Glomerular endothelial cell (primary cell): ENCODE results near the gene PPP1R12A. TPM values are rescaled to one million over a fixed set of nuclear protein-coding genes. Genes with fewer than 3 reads are reported as not detected.
A peak's percentile ranks its signal among the peaks of the same experiment; 100 is the strongest.
"Not testable (repeated sequence)": the region's sequence is repeated elsewhere in the genome, so short reads cannot be mapped to it uniquely, and the experiment has no call there.

Experiments used
- DNase-seq: peaks from one replicate; pipeline ENCODE4 v3.0.0-alpha.2; 2011; ENCODE audit warnings: low read depth, low spot score; ENCODE audit errors: extremely low read depth
- total RNA-seq: library from RNA; depleted of rRNA; stranded (reverse); fragments of >200 nt; gene quantifications from 2 replicates; pipeline ENCODE4 v1.2.3, GENCODE V29; 2015

The PPP1R12A gene
- total RNA-seq, 1 donor from 2014 or later = 61.1 TPM

DNA sequence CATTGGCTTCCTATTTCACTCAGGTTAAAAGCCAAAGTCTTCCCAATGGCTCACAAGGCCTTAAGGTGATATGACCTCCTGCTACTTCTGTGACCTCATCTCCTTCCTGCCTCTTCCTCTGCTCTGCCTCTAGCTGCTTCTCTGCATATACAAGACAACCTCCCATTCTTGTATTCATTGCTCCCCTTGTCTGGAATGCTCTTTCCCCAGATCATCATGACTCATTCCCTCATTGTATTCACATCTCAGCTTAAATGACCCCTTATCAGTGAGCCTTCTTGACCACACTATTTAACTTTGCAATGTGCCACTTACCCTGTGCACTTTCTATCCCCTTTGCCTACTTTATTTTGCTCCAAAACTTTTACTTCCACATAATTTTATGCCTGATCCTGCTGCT lies 90.2 kb downstream of the PPP1R12A start:
- peak; percentile 85 for DNase-seq

DNA sequence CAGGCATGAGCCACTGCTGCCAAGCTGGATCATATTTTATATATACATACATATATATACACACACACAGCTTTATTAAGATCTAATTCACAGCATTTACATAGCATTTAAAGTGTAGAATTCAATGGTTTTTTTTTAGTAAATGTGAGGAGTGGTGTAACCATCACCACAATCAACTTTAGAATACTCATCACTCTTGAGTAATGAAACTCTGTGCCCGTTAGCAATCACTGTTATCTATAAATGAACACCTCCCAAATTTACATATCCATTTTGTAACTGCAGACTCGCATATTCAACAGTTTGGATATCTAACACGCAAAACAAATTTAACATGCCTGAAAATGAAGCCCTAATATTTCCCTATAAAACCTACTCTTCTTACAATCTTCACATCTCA lies 90.9 kb downstream of the PPP1R12A start:
- no peak for DNase-seq

DNA sequence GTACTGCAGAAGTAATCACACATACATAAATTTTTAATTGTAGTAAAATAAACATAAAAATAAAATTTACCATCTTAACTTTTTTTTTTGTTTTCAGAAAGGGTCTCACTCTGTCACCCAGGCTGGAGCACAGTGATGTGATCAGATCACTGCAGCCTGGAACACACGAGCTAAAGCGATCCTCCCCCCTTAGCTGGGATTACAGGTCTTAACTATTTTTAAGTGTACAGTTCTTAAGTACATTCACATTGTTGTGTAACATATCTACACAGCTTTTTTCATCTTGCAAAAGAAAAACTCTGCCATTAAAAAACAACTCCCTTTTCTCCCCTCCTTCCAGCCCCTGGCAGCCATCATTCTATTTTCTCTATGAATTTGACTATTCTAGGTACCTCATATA lies 92.3 kb downstream of the PPP1R12A start:
- DNase-seq = no peak

DNA sequence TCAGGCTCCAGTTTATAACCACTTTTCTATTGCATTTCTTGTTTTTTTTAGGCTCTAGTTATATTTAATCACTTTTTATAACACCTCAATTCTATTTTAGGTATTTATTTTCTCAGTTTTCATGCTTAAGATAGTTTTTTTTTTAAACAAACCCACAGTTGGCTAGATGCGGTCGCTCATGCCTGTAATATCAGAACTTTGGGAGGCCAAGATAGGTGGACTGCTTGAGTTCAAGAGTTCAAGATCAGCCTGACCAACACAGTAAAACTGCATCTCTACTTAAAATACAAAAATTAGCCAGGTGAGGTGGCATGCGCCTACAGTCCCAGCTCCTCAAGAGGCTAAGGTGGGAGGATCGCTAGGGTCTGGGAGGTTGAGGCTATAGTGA lies 93.0 kb downstream of the PPP1R12A start:
- DNase-seq = no peak

DNA sequence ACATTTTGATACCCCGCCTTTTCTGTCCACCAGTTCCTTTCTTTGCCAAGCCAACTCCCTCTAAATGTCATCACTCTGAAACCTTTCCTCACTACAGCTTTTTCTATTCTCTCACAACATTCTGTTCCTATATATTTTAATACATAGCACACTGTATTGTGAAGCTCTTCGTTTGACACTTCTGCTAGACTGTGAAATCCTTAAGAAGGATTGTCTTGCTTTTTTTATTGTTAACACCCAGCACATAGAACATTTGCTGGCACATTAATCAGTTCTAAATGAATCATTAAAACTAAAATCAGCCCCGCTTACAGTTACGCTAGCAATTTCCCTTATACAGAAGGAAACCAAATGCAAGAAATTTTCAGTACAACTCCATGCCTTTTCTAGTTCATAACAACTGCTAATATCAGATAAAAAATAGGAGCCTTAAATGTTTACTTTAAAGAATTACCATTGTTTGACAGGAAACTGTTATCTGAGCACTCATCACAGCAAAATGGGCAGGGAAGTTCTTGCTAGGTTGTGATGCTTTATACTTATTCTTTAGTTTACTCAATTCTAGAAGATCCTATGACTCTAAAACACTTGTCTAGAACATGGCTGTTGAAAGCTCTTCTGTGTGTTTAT lies 93.5 kb downstream of the PPP1R12A start:
- peak; percentile 68 for DNase-seq

DNA sequence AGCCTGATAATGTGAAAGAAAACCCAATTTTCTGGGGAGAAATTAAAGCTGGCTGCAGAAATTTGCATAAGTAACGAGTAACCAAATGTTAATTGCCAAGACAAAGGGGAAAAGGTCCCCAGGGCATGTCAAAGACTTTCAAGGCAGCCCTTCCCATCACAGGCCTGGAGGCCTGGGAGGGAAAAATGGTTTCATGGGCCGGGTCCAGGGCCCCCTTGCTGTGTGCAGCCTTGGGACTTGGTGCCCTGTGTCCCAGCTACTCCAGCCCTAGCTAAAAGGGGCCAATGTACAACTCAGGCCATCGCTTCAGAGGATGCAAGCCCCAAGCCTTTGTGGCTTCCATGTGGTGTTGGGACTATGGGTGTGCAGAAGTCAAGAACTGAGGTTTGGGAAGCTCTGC lies 96.5 kb downstream of the PPP1R12A start:
- no peak for DNase-seq

DNA sequence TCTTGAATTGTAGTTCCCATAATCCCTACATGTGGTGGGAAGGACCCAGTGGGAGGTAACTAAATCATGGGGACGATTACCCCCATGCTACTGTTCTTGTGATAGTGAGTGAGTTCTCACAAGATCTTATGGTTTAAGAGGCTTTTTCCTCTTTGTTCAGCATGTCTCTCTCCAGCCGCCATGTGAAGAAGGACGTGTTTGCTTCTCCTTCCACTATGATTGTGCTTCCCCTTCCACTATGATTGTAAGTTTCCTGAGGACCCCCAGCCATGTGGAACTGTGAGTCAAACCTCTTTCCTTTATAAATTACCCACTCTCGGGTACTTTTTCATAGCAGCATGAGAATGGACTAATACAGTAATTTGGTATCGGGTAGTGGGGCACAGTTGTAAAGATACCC lies 97.3 kb downstream of the PPP1R12A start:
- no peak for DNase-seq

DNA sequence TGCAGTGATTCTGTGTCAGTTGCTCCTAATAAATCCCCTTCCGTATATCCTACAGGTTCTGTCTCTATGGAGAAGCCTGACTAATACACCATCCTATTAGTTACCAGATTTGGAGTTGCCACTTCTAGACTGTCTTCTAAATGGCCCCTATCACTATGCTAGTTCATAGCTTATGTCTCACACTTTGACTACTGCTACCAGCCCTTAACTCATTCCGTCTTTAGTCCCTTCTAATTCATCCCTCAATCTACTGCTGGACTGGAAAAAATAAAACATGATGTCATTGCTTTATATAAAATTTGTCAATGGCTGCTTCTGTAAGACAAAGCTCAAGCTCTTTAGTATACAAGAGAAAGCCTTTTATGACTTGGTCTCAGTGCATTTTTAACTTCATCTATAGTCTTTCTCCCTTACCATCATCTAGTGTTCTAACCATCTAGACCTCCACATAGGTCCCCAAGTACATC lies 99.5 kb downstream of the PPP1R12A start:
- no peak for DNase-seq

DNA sequence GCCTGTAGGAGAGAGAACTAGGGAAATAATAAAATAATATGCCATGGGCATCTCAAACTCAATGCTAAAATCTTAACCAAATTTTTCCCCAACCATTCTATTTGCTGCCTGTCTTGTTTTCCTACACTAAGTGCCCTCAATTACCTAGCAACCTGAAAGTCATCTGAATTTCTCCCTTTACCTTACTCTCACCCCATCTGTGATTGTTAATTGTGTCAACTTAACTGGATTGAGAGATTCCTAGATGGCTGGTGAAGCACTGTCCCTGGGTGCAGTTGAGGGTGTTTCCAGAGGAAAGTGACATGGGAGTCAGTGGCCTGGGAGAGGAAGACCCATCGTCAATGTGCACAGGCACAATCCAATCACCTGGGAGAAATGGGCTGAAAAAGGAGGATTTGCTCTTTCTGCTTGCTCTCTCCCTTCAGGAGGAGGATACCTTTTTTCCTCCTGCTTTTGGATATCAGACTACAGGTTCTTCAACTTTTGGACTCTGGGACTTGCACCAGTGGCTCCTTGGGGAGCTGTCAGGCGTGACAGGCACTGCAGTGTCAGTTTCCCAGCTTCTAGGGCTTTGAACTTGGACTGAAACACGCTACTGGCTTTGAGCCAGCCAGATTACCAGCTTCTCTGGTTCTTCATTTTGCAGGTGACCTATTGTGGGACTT lies 100.1 kb downstream of the PPP1R12A start:
- DNase-seq = no peak

DNA sequence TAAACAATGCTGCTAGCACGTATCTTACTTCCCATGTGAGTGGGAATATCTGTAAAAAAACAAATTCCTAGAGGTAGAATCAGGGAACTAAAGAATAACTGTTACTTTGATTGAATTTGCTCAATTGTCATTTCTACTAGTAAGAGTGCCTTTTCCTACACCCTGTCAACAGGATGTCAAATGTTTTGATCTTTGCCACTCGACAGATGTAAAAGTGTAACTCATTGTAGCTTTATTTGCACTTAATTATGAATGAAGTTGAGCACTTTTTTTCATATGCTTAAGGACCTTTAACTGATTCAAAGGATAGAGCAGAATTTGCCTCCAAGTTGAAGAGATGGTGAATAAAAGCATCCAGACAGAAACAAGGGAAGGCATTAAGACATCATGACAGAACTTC lies 104.5 kb downstream of the PPP1R12A start:
- DNase-seq = no peak

DNA sequence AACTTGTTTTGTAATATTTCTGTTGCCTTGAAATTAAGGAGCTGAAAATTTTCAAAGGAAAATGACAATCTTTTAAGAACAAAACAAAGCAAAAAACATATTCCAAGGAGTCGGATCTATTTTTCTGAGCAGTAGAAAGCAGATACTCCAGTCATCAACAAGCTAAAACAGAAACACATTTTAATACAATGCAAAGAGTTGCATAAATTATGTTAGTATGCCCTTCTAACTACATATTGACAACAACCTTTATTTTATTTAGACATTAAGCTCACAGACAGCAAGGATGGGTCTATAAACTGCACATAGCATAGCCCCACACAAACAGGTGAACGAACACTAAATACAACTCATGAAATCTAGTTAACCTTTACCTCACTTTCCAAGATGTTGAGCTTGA lies 106.0 kb downstream of the PPP1R12A start:
- no peak for DNase-seq

DNA sequence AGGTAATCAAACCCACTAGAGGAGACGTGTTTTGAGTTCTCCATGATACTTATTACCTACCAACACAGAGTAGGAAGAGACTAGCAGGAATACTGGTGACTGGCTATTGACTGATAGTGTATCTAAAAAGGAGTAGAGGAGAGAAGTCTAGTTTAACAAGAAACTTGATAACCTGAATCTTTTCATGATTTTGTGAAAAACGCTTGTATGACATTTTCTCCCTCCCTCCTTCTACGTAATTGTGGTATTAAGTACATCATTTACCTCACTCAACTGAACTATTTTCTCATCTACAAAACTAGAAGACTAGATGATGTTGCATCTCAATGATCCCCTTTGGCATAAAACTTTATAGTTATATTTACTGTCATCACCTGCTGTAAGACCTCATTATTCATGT lies 107.4 kb downstream of the PPP1R12A start:
- no peak for DNase-seq

DNA sequence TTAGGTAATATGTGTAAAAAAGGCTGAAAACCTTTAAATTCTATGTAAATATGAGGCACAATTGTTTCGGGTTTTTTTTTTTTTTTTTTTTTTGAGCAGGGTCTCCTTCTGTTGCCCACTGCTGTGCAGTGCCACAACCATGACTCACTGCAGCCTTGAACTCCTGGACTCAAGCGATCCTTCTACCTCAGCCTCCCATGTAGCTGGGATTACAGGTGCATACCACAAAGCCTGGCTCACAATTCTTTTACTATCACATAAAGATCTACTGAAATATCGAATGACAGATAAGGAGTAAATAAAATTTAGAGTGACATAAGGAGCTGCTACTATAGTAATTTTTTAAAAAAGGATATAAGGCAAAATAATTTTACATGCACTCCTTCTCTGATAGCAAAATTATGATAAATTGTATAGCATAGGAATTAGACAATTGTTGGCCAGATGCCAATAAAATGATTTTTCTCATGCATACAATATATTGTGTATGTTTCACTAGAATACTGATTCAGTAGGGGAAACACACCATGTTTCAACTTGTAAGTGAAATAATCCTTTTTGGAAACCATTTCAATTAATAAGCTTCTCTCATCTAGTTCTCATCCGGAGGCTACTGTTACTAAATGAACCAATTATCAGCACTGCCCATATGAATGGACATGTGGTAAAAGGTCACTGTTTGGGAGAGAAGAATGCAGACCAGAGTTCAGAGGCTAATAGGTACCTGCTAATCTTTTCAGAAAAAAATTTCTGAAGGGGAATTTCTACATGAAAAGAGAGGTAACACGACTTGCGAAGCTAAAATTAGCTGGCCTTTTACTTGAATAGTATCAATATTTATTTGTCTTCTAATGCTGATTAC lies 108.4 kb downstream of the PPP1R12A start:
- no peak for DNase-seq

DNA sequence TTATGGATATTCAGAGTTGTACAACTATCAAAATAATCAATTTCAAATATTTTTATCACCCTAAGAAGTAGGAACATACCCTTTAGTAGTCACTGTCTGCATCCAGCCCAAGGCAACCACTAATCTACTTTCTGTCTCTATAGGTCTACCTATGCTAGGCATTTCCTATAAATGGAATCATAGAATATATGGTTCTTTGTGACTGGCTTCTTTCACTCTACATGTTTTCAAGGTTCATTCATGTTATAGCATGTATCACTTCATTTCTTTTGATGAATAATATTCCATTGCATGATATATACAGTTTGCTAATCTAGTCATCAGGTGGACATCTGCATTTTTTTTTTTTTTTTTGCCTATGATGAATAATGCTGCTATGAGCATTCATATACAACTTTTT lies 112.4 kb downstream of the PPP1R12A start:
- no peak for DNase-seq

DNA sequence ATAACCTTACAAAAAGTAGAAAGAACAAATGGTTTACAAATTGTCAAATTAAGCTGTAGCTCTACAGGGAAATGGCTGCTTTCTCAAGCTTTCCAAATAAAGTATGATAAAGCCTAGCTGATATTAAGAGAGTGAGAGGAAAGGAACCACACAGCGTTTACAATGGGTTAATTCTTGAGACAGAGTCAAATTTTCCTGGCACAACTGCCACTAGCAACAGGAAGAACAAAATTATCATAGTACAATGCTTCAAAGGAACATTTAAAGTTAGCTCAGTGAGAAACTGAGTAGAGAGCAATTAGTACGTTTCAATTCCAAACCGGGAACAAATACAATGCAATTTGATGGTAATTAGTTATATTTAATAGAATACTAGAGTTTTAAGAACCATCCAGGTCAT lies 116.0 kb downstream of the PPP1R12A start:
- DNase-seq = no peak

DNA sequence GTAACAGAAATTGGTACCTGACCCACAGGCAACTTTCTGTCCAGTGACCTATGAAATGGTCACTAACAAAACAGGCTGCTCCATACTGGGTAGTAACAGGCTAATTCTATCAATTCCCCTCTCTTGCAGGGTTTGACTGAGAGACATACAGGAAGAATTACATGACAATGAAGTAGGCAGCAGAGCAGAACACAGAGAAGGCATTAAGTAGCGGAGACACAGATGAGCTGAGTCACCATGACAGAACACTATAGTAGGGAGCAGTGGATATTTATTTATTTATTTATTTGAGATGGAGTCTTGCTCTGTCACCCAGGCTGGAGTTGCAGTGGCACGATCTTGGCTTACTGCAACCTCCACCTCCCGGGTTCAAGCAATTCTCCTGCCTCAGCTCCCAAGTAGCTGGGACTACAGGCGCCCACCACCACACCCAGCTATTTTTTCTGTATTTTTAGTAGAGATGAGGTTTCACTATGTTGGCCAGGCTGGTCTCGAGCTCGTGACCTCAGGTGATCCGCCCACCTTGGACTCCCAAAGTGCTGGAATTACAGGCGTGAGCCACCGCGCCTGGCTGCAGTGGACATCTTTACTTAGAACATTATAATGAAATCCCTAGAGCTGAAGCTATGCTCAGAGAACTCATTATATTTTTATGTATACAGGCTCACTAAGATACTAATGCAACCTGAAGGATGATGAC lies 150.4 kb downstream of the PPP1R12A start:
- DNase-seq = not testable (repeated sequence)

DNA sequence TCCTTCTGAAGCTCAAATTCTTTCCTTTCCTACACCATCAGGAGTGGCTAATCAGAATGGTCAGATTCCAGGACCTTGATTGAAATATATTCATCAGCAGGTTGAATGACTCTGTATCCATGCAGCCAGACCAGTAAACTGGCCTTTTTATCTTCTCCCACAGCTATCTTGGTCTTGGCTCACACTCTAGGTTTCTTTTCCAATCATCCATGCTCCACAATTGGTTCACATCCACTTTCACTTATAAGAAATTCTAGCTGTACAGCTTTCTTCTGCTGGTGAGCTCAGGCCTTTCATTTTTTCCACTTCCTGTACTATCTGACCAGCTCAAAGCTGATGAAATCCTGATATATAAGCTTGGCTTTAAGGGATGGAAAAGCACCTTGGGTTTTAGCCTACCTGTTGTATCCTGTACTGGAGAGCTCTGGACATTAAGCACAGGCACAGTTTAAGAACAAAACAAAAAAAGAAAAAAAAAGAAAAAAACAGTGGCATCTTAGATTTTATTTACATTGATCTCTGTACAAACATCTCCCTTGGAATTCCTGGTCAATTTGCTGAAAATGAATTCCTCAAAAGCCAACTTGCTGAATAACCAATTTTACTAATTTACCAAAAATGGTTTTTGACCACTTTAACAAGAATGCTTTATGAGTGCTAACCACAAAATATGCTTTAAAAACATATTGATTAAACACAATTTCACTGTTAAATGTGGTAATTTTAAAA lies 152.6 kb downstream of the PPP1R12A start:
- DNase-seq = no peak

DNA sequence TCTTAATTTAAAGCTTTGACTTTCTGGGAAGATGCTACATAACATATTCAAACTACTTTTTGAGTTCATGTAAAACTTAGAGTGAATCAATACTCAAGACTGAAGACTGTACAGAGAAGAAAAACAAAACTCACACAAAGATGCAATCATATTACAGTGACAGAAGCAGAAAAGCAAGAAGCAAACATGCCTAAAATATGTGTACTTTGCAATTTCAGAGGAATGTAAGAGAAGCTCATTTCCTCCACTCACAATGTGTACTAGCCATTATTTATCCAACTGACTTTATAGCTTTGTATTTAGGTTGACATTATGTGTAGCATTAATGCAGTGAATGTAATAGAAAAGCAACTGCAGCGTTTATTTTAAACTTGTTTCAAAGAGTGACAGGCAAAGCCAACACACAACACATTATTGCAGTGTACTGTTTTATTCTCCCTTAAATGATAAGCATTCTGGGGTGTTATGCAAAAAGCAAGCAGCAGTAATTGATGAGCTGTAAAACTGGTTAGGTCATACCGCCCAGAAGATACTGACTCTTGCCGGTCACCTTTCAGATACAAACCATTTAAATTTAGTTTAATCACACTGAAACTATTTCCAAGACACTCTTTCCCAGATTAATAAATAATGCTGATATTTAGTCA lies 156.0 kb downstream of the PPP1R12A start:
- DNase-seq = no peak

DNA sequence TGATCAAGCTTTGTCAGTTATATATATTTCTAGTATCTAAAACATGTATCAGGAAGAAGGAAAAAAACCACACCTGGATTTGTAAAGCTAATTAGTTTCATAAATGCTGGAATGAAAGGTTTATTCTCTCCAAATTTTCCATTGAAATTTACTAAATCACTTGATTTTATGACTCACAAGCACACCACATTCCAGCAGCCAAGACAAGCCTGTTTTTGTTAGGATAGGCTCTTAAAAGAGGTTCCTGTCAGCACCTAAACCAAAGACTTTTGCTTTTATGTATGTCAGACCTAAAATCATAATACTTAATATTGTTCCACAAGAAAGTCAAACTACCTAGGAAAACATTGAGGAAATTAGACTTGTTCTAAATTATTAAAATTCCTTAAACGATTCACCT lies 158.8 kb downstream of the PPP1R12A start:
- no peak for DNase-seq
